HepG2 (cell line): ENCODE measurements around the gene UCP2. TPM values are rescaled to one million over a fixed set of nuclear protein-coding genes. Genes with fewer than 3 reads are reported as not detected.

Experiments used
- ATAC-seq: fragments of 200-7000 bp; cut with Tn5 transposase; 3 replicates; pipeline ENCODE4 v1.9.1; 2020; ENCODE audit warnings: mild to moderate bottlenecking, moderate library complexity
- BruUV-seq: library from RNA; stranded (reverse); fragments of 400-500 nt; replicated peaks from 2 replicates; lab custom pipeline; 2021; lab: Mats Ljungman, UMichigan
- CTCF ChIA-PET: fragments of 300-600 bp; formaldehyde crosslinking; extraction: SDS; loops from one replicate; lab custom pipeline; 2021; ENCODE audit warnings: low total read pairs, inconsistent platforms, low intra/inter-chr PET ratio; lab: Yijun Ruan, JAX
- POLR2A ChIA-PET: fragments of 350-600 bp; sonication (Branson Sonifier 250); formaldehyde crosslinking; loops from one replicate; lab custom pipeline; 2020; ENCODE audit warnings: antibody characterized with exemption, inconsistent platforms; lab: Yijun Ruan, JAX
- DNase-seq: peaks from one replicate; pipeline ENCODE4 v3.0.0-alpha.2; 2015; ENCODE audit warnings: low spot score
- FAIRE-seq: peaks from 3 replicates; lab custom pipeline; 2011; peaks lifted over from hg19 to GRCh38; lab: Jason Lieb, UNC
- H2AFZ ChIP-seq: one replicate; pipeline ENCODE4 v1.6.1; 2011; ENCODE audit warnings: low read length, inconsistent platforms
- H3K27ac ChIP-seq: fragments of 300-600 bp; 3 replicates; pipeline ENCODE4 v1.8.0; 2011; ENCODE audit warnings: mixed run types, mild to moderate bottlenecking, mixed read lengths, low read length, inconsistent platforms; ENCODE audit not compliant: insufficient read depth; ENCODE audit errors: extremely low read length
- H3K27me3 ChIP-seq, 2 experiments: fragments of 200-600 bp in 1 of 2; 2 replicates in 1 of 2; 3 replicates in 1 of 2; pipeline versions ENCODE4 v1.6.0 to v1.8.0; 2011; ENCODE audit warnings: low read length in 2 of 2, mild to moderate bottlenecking in 2 of 2, moderate library complexity in 2 of 2, inconsistent platforms in 1 of 2; ENCODE audit not compliant: insufficient read depth in 2 of 2, control insufficient read depth in 1 of 2
- H3K36me3 ChIP-seq, 2 experiments: fragments of 200-600 bp in 1 of 2; replicated peaks in 1 of 2; 2 replicates in 1 of 2; 3 replicates in 1 of 2; pipeline versions ENCODE4 v1.5.1 to v1.8.0; 2011; ENCODE audit warnings: low read length in 2 of 2, inconsistent platforms in 1 of 2; ENCODE audit not compliant: insufficient read depth in 2 of 2, control insufficient read depth in 1 of 2
- H3K4me1 ChIP-seq: 2 replicates; pipeline ENCODE4 v1.5.1; 2012; ENCODE audit warnings: low read length, inconsistent platforms; ENCODE audit not compliant: insufficient read depth
- H3K4me2 ChIP-seq: 2 replicates; pipeline ENCODE4 v1.6.0; 2011; ENCODE audit warnings: low read depth, low read length, inconsistent platforms
- H3K4me3 ChIP-seq, 3 experiments: fragments of 200-600 bp in 1 of 3; sonication (generic), shearing (Covaris generic) in 1 of 3; replicated peaks in 1 of 3; 2 replicates each; pipeline ENCODE4 v1.5.1; 2011 to 2016; ENCODE audit warnings: low read length in 3 of 3, inconsistent platforms in 2 of 3, low read depth in 2 of 3, mild to moderate bottlenecking in 2 of 3, control low read depth in 1 of 3, mixed read lengths in 1 of 3; ENCODE audit not compliant: insufficient read depth in 1 of 3
- H3K79me2 ChIP-seq: one replicate; pipeline ENCODE4 v1.6.1; 2011; ENCODE audit warnings: low read length, inconsistent platforms; ENCODE audit not compliant: insufficient read depth
- H3K9ac ChIP-seq: 2 replicates; pipeline ENCODE4 v1.6.0; 2011; ENCODE audit warnings: mild to moderate bottlenecking, low read depth, low read length, inconsistent platforms; ENCODE audit not compliant: insufficient read depth
- H3K9me3 ChIP-seq: 2 replicates; pipeline ENCODE4 v1.5.1; 2012; ENCODE audit warnings: mild to moderate bottlenecking, low read length
- H4K20me1 ChIP-seq: 2 replicates; pipeline ENCODE4 v1.6.0; 2011; ENCODE audit warnings: inconsistent platforms, mild to moderate bottlenecking, low read length, moderate library complexity; ENCODE audit not compliant: insufficient read depth
- CCDC6 ChIP-seq: sonication (generic); formaldehyde crosslinking; IDR thresholded peaks from 2 replicates; pipeline ENCODE4 v1.8.1; 2022; ENCODE audit warnings: mild to moderate bottlenecking, missing genetic modification reagents, moderate library complexity
- CEBPB ChIP-seq: IDR thresholded peaks from 2 replicates; pipeline ENCODE4 v1.6.1; 2011; ENCODE audit warnings: low read depth, low read length, improper control_type of control experiment, borderline replicate concordance
- HDAC6 ChIP-seq: fragments of 200-600 bp; sonication (generic); IDR thresholded peaks from 2 replicates; pipeline ENCODE4 v1.7.0; 2017; ENCODE audit warnings: mild to moderate bottlenecking, antibody characterized with exemption, low read length, low read depth
- MAFK ChIP-seq, 2 experiments: IDR thresholded peaks in 1 of 2; conservative IDR thresholded peaks in 1 of 2; 2 replicates each; pipeline ENCODE4 v1.6.1; 2011; ENCODE audit warnings: improper control_type of control experiment in 2 of 2, low read length in 2 of 2
- ZNF557 ChIP-seq: sonication (generic); formaldehyde crosslinking; IDR thresholded peaks from 2 replicates; pipeline ENCODE4 v1.4.0; 2020; ENCODE audit warnings: missing genetic modification reagents
- WGBS: methylation state at CpG from one replicate; pipeline ENCODE4 v1.1.6; 2017; ENCODE audit warnings: low lambda C conversion rate; 5-methylcytosine and 5-hydroxymethylcytosine counted together
- in situ Hi-C: cut with HindIII; loops from 2 replicates; pipeline ENCODE4 v1.10.0; 2017; ENCODE audit warnings: low pct_unique_long_range_greater_than_20kb; ENCODE audit not compliant: extremely low pct_ligation_motif_present
- intact Hi-C: fragments of 100-400 bp; cut with micrococcal nuclease; formaldehyde crosslinking; loops from one replicate; pipeline ENCODE4 v1.10.0; 2022; ENCODE audit not compliant: unreplicated experiment
- polyA plus RNA-seq, 8 experiments: library from polyadenylated mRNA; depleted of rRNA in 3 of 8; stranded (reverse) in 7 of 8; unstranded in 1 of 8; fragments of >200 nt; fragmentation: Illumina TruSeq in 4 of 8; extraction: Trizol in 4 of 8; gene quantifications; 2 replicates each; pipeline versions ENCODE4 v1.2.1 to v1.2.3, GENCODE V29; 2011 to 2016; ENCODE audit warnings: low read depth in 4 of 8, missing spikeins in 1 of 8, mixed read lengths in 1 of 8; ENCODE audit not compliant: insufficient read depth in 1 of 8
- total RNA-seq, 5 experiments: library from RNA; depleted of rRNA; stranded (reverse); fragments of >200 nt; fragmentation: Illumina TruSeq; extraction: Trizol; gene quantifications; 2 replicates each; pipeline ENCODE4 v1.2.3, GENCODE V29; 2016; ENCODE audit warnings: low read depth in 1 of 5

The UCP2 gene
- total and polyA plus RNA-seq, 2 of the 13 experiments (the other 11 are each of a cell fraction or from before 2014, with no cell fraction given) = 2.7 to 3.2 TPM

GRCh38 chr11:73982595-73982989 lies at the start of gene UCP2 (continued):
- TF ChIP-seq HDAC6 = no peak
- TF ChIP-seq ZNF557 (CRISPR knock-in tag) = no peak
- no peak for TF ChIP-seq CCDC6

GRCh38 chr11:74030723-74031676 lies 48.4 kb upstream of the UCP2 start:
- intact Hi-C loops = no loop called here
- POLR2A ChIA-PET = no interaction called here
- Histone ChIP-seq H4K20me1 (no peaks in the 10 kb centered on the region), H3K4me1 (peaks cover 19% of the 10 kb centered on the region), H3K9me3 (no peaks in the 10 kb centered on the region), H3K9ac (no peak overlapping the region)
- no peak for DNase-seq
- TF ChIP-seq MAFK (conservative IDR thresholded peaks at IDR 0.05 in 1 of 2, IDR thresholded peaks at IDR 0.05 in 1 of 2; ENCODE audit: low read length in 2 of 2) = no peak
- TF ChIP-seq CEBPB = peak; percentile 31; the same call in 1 of the 2 replicates
- TF ChIP-seq, all 625 proteins: peak for 1
- H2AFZ ChIP-seq = no peak overlapping the region
- FAIRE-seq (no peak), ATAC-seq (no peak)
- no peak overlapping the region for H3K4me3 ChIP-seq
- BruUV-seq = no TSS peak
- H3K27ac ChIP-seq = no peak overlapping the region
- H3K27me3 ChIP-seq = no peaks in the 10 kb centered on the region
- CTCF ChIA-PET = no interaction called here
- in situ Hi-C loops = no loop called here
- H3K36me3 ChIP-seq = peaks cover 6 to 14% of the 10 kb centered on the region in 2 experiments; a peak in 4 of 5 replicates
- no peak overlapping the region for H3K4me2 ChIP-seq
- H3K79me2 ChIP-seq = no peaks in the 10 kb centered on the region
- 89% methylated on average over 9 of the region's 9 CpGs for whole genome bisulfite sequencing
